GM23338 (cell line): ENCODE measurements around the gene C10orf105. TPM values are rescaled to one million over a fixed set of nuclear protein-coding genes. Genes with fewer than 3 reads are reported as not detected.

Experiments
- ATAC-seq: fragments of 200-7000 bp; cut with Tn5 transposase; 3 replicates; pipeline ENCODE4 v1.9.1; 2020
- DNase-seq: peaks from one replicate; pipeline ENCODE4 v3.0.0-alpha.2; 2015; ENCODE audit warnings: low spot score
- H2AFZ ChIP-seq: fragments of 200-600 bp; sonication (generic); 2 replicates; pipeline ENCODE4 v1.8.0; 2016; ENCODE audit warnings: antibody characterized with exemption, mild to moderate bottlenecking, moderate library complexity
- H3F3A ChIP-seq: fragments of 200-600 bp; sonication (generic); replicated peaks from 2 replicates; pipeline ENCODE4 v1.8.0; 2017; ENCODE audit warnings: antibody characterized with exemption, mixed run types, low read depth
- H3K27ac ChIP-seq: fragments of 200-600 bp; sonication (generic); 2 replicates; pipeline ENCODE4 v1.6.1; 2016; ENCODE audit warnings: low read depth
- H3K27me3 ChIP-seq: fragments of 200-600 bp; sonication (generic); 2 replicates; pipeline ENCODE4 v1.8.0; 2016; ENCODE audit warnings: mild to moderate bottlenecking, mixed run types, moderate library complexity; ENCODE audit not compliant: insufficient read depth
- H3K36me3 ChIP-seq: fragments of 200-600 bp; sonication (generic); 2 replicates; pipeline ENCODE4 v1.8.0; 2016; ENCODE audit warnings: mild to moderate bottlenecking; ENCODE audit not compliant: insufficient read depth
- H3K4me1 ChIP-seq: fragments of 200-600 bp; sonication (generic); 2 replicates; pipeline ENCODE4 v1.8.0; 2016; ENCODE audit warnings: mild to moderate bottlenecking, moderate library complexity; ENCODE audit not compliant: insufficient read depth
- H3K4me2 ChIP-seq: fragments of 200-600 bp; sonication (generic); 2 replicates; pipeline ENCODE4 v1.7.1; 2017; ENCODE audit warnings: mixed run types
- H3K4me3 ChIP-seq: fragments of 200-600 bp; sonication (generic); 2 replicates; pipeline ENCODE4 v1.6.1; 2016; ENCODE audit warnings: mixed run types
- H3K79me2 ChIP-seq: fragments of 200-600 bp; sonication (generic); replicated peaks from 2 replicates; pipeline ENCODE4 v1.8.0; 2017; ENCODE audit warnings: mild to moderate bottlenecking; ENCODE audit not compliant: insufficient read depth
- H3K9me2 ChIP-seq: fragments of 200-600 bp; sonication (generic); 2 replicates; pipeline ENCODE4 v1.8.0; 2017; ENCODE audit not compliant: insufficient read depth
- H4K20me1 ChIP-seq: fragments of 200-600 bp; sonication (generic); replicated peaks from 2 replicates; pipeline ENCODE4 v1.8.0; 2017; ENCODE audit warnings: mild to moderate bottlenecking; ENCODE audit not compliant: insufficient read depth
- H3K27ac Mint-ChIP-seq: 2 replicates; pipeline ENCODE4 v1.8.0; 2020; ENCODE audit warnings: inconsistent platforms, mild to moderate bottlenecking, moderate library complexity, mixed read lengths
- H3K27me3 Mint-ChIP-seq: 3 replicates; pipeline ENCODE4 v1.8.0; 2022; ENCODE audit warnings: low read depth, mild to moderate bottlenecking, moderate library complexity, mixed read lengths, inconsistent platforms; ENCODE audit not compliant: insufficient read depth, poor library complexity
- H3K36me3 Mint-ChIP-seq: 3 replicates; pipeline ENCODE4 v1.8.0; 2021; ENCODE audit warnings: low read depth, mild to moderate bottlenecking, inconsistent platforms, moderate library complexity, mixed read lengths
- H3K4me1 Mint-ChIP-seq: 3 replicates; pipeline ENCODE4 v1.8.0; 2020; ENCODE audit warnings: mild to moderate bottlenecking, inconsistent platforms, mixed read lengths
- H3K4me3 Mint-ChIP-seq: 3 replicates; pipeline ENCODE4 v1.8.0; 2021; ENCODE audit warnings: moderate library complexity, mild to moderate bottlenecking, inconsistent platforms, mixed read lengths
- H3K9me3 Mint-ChIP-seq: 3 replicates; pipeline ENCODE4 v1.8.0; 2020; ENCODE audit warnings: moderate library complexity, mild to moderate bottlenecking, inconsistent platforms, mixed read lengths
- CREB1 ChIP-seq: fragments of 250-450 bp; sonication (Bioruptor Pico); IDR thresholded peaks from 2 replicates; pipeline ENCODE4 v1.5.0; 2020; ENCODE audit warnings: low read depth, mild to moderate bottlenecking, moderate library complexity
- CTCF ChIP-seq, 2 experiments: fragments of 200-600 bp in 1 of 2; sonication (generic) in 1 of 2; conservative IDR thresholded peaks; 2 replicates each; pipeline versions ENCODE4 v1.5.1 to v1.6.1; 2016 to 2017; ENCODE audit warnings: antibody characterized with exemption in 2 of 2, low read depth in 2 of 2, mild to moderate bottlenecking in 2 of 2, moderate library complexity in 1 of 2
- EZH2 ChIP-seq: fragments of 200-600 bp; sonication (generic); IDR thresholded peaks from one replicate; pipeline ENCODE4 v1.8.0; 2017; ENCODE audit warnings: antibody characterized with exemption, mild to moderate bottlenecking, low read depth; ENCODE audit not compliant: unreplicated experiment
- EZH2phosphoT487 ChIP-seq: fragments of 200-600 bp; sonication (generic); IDR thresholded peaks from one replicate; pipeline ENCODE4 v1.8.1; 2018; ENCODE audit warnings: antibody characterized with exemption; ENCODE audit not compliant: unreplicated experiment
- JUNB ChIP-seq: IDR thresholded peaks from one replicate; pipeline ENCODE4 v1.6.1; 2016; ENCODE audit warnings: antibody characterized with exemption; ENCODE audit not compliant: unreplicated experiment
- NANOG ChIP-seq: IDR thresholded peaks from 2 replicates; pipeline ENCODE4 v1.6.1; 2016; ENCODE audit warnings: antibody characterized with exemption, borderline replicate concordance
- POLR2AphosphoS5 ChIP-seq: IDR thresholded peaks from 2 replicates; pipeline ENCODE4 v1.6.1; 2016; ENCODE audit warnings: antibody characterized with exemption, low read depth
- REST ChIP-seq: IDR thresholded peaks from one replicate; pipeline ENCODE4 v1.6.1; 2018; ENCODE audit warnings: antibody characterized with exemption; ENCODE audit not compliant: unreplicated experiment
- STAT1 ChIP-seq: IDR thresholded peaks from one replicate; pipeline ENCODE4 v1.6.1; 2016; ENCODE audit warnings: antibody characterized with exemption; ENCODE audit not compliant: unreplicated experiment
- ZNF114 ChIP-seq: fragments of 250-450 bp; sonication (Bioruptor Pico); IDR thresholded peaks from 2 replicates; pipeline ENCODE4 v1.5.0; 2020; ENCODE audit warnings: mild to moderate bottlenecking, moderate library complexity
- ZNF331 ChIP-seq: fragments of 250-450 bp; sonication (Bioruptor Pico); IDR thresholded peaks from 2 replicates; pipeline ENCODE4 v1.5.0; 2020; ENCODE audit warnings: low read depth, mild to moderate bottlenecking, moderate library complexity
- ZNF462 ChIP-seq: fragments of 250-450 bp; sonication (Bioruptor Pico); IDR thresholded peaks from 2 replicates; pipeline ENCODE4 v1.5.0; 2020; ENCODE audit warnings: mild to moderate bottlenecking, moderate library complexity
- polyA plus RNA-seq: library from polyadenylated mRNA; unstranded; fragments of >200 nt; fragmentation: Nextera tagmentation; extraction: Ambion mirVana; gene quantifications from 2 replicates; pipeline ENCODE4 v1.2.1, GENCODE V29; 2016
- total RNA-seq: library from RNA; depleted of rRNA; stranded (reverse); fragments of >200 nt; shearing (Covaris generic); gene quantifications from 2 replicates; pipeline ENCODE4 v1.2.3, GENCODE V29; 2014
- TF ChIP-seq, protein P1 (sequence below): IDR thresholded peaks from 2 replicates; pipeline ENCODE4 v1.6.1; 2016; ENCODE audit warnings: antibody characterized with exemption

Gene C10orf105
- total and polyA plus RNA-seq, 2 experiments from 2014 or later = 0.15 to 0.17 TPM

DNA sequence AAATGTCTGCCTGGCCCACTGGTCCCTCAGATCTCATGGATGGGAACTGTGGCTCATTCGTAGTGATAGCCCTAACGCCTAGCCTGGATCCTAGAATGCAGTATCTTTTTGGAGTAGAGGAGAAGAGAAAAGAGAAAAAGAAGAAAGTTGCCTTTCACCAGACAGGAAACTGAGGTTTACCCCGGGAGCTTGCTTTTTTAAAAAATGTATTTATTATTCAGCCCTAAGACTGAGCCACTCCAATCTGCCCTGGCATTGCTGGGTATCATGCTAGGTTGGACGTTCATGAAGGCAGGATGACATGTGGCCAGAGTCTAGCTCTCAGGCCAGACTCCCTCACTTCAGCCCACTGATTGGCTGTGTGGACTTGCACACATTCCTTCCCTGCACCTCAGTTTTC lies 21.5 kb upstream of the C10orf105 start:
- no peak for ATAC-seq
- H3K4me1 ChIP-seq = no peaks in the 10 kb centered on the region
- H4K20me1 ChIP-seq = no peaks in the 10 kb centered on the region
- H3K27me3 Mint-ChIP-seq = peaks cover 8% of the 10 kb centered on the region
- no peak overlapping the region for H3K4me3 Mint-ChIP-seq
- no peak for DNase-seq
- H3K79me2 ChIP-seq = no peaks in the 10 kb centered on the region
- H3K27ac Mint-ChIP-seq = no peak overlapping the region
- no peak overlapping the region for H2AFZ ChIP-seq
- no peaks in the 10 kb centered on the region for H3K36me3 ChIP-seq
- H3K4me2 ChIP-seq = no peak overlapping the region
- H3K27me3 ChIP-seq = no peaks in the 10 kb centered on the region
- peaks cover 12% of the 10 kb centered on the region; the same call in 2 of the 3 replicates for H3K4me1 Mint-ChIP-seq
- no peak overlapping the region for H3K27ac ChIP-seq
- H3K36me3 Mint-ChIP-seq = no peaks in the 10 kb centered on the region; the same call in 2 of the 3 replicates
- H3F3A ChIP-seq = no peaks in the 10 kb centered on the region
- no peaks in the 10 kb centered on the region for H3K9me3 Mint-ChIP-seq
- no peak overlapping the region for H3K4me3 ChIP-seq
- no peaks in the 10 kb centered on the region for H3K9me2 ChIP-seq
- TF ChIP-seq POLR2AphosphoS5 (no peak), JUNB (no peak), CTCF (conservative IDR thresholded peaks at IDR 0.05; ENCODE audit: low read depth in 2 of 2) (no peak), EZH2 (no peak), ZNF462 (CRISPR knock-in tag) (no peak), EZH2phosphoT487 (no peak), CREB1 (CRISPR knock-in tag) (no peak), STAT1 (no peak), ZNF114 (CRISPR knock-in tag) (no peak), ZNF331 (CRISPR knock-in tag) (no peak), REST (no peak), NANOG (no peak)
- TF ChIP-seq, protein P1, sequence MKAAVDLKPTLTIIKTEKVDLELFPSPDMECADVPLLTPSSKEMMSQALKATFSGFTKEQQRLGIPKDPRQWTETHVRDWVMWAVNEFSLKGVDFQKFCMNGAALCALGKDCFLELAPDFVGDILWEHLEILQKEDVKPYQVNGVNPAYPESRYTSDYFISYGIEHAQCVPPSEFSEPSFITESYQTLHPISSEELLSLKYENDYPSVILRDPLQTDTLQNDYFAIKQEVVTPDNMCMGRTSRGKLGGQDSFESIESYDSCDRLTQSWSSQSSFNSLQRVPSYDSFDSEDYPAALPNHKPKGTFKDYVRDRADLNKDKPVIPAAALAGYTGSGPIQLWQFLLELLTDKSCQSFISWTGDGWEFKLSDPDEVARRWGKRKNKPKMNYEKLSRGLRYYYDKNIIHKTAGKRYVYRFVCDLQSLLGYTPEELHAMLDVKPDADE = no peak
